Gastroesophageal sphincter (tissue), 3 donors: ENCODE data around the gene GPATCH2.

Source experiments
- CTCF ChIP-seq, 4 experiments: fragments of 200-600 bp in 2 of 4; fragments of 450-650 bp in 2 of 4; sonication (generic) in 1 of 4; IDR thresholded peaks; one replicate each; pipeline ENCODE4 v1.5.1; 2017 to 2019; ENCODE audit warnings: antibody characterized with exemption in 4 of 4, mild to moderate bottlenecking in 2 of 4, moderate library complexity in 2 of 4
- EP300 ChIP-seq: sonication (generic); formaldehyde crosslinking; IDR thresholded peaks from one replicate; pipeline ENCODE4 v1.6.1; 2017; ENCODE audit warnings: antibody characterized with exemption, mild to moderate bottlenecking
- POLR2A ChIP-seq, 2 donors: fragments of 450-650 bp; IDR thresholded peaks; one replicate each; pipeline ENCODE4 v1.6.1; 2017; ENCODE audit warnings: antibody characterized with exemption in 2 of 2, mild to moderate bottlenecking in 2 of 2, moderate library complexity in 1 of 2
- POLR2AphosphoS5 ChIP-seq: sonication (generic); formaldehyde crosslinking; IDR thresholded peaks from one replicate; pipeline ENCODE4 v1.6.1; 2017; ENCODE audit warnings: antibody characterized with exemption

DNA sequence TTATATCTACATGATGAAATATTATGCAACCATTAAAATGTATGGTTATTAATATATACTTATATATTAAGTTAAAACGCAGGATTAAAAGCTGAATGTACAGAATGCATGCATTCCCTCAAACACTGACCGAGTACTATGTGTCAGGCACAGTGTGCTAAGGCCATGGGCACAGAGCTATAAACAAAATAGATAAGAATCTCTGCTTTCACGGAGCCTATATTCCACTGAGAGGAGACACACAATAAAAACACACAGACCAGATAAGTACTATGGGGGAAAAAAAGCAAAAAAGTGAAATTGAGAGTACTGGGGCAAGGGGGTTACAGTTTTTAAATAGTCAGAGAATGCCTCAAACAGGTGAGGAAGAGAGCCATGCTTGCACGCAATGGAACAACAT is 62.7 kb downstream of the GPATCH2 start:
- TF ChIP-seq CTCF (IDR thresholded peaks at IDR 0.05) = no peak
- TF ChIP-seq POLR2A (IDR thresholded peaks at IDR 0.05) = no peak
- TF ChIP-seq POLR2AphosphoS5 = no peak
- no peak for TF ChIP-seq EP300
